ENCODE data around the gene SCG2.
A peak's percentile ranks its signal among the peaks of the same experiment; 100 is the strongest.
"Not testable (repeated sequence)": the region's sequence is repeated elsewhere in the genome, so short reads cannot be mapped to it uniquely, and the experiment has no call there.

SCG2 gene

GRCh38 chr2:223607476-223607875 lies 5.3 kb upstream of the SCG2 start:
- DNase-seq = no peak

GRCh38 chr2:223606946-223607345 lies 4.8 kb upstream of the SCG2 start:
- DNase-seq = no peak

GRCh38 chr2:223604231-223604630 lies 2.1 kb upstream of the SCG2 start:
- no peak for DNase-seq

- DNase-seq = no peak
Measured at GRCh38 chr2:223602972-223603371, 811 bp upstream of the SCG2 start.

- DNase-seq = no peak
Measured at GRCh38 chr2:223601018-223601417, 1.1 kb downstream of the SCG2 start.

GRCh38 chr2:223599640-223600380 lies 2.4 kb downstream of the SCG2 start:
- no peak for DNase-seq

- no peak for DNase-seq
Measured at GRCh38 chr2:223598994-223599639, 3.0 kb downstream of the SCG2 start.

GRCh38 chr2:223597076-223597475 lies 5.1 kb downstream of the SCG2 start:
- DNase-seq = no peak

- no peak for DNase-seq
Measured at GRCh38 chr2:223596208-223596607, 6.0 kb downstream of the SCG2 start.

GRCh38 chr2:223594831-223595230 lies 7.3 kb downstream of the SCG2 start:
- no peak for DNase-seq

GRCh38 chr2:223594259-223594658 lies 7.9 kb downstream of the SCG2 start:
- DNase-seq = no peak

GRCh38 chr2:223592689-223593088 lies 9.5 kb downstream of the SCG2 start:
- DNase-seq = not testable (repeated sequence)

- no peak for DNase-seq
Measured at GRCh38 chr2:223591596-223591995, 10.6 kb downstream of the SCG2 start.

- DNase-seq = peak; percentile 45
Measured at GRCh38 chr2:223590964-223591363, 11.2 kb downstream of the SCG2 start.

- no peak for DNase-seq
Measured at GRCh38 chr2:223589901-223590300, 12.3 kb downstream of the SCG2 start.

GRCh38 chr2:223588251-223588650 lies 13.9 kb downstream of the SCG2 start:
- no peak for DNase-seq

GRCh38 chr2:223587301-223587700 lies 14.9 kb downstream of the SCG2 start:
- no peak for DNase-seq

- DNase-seq = peak; percentile 74
Measured at GRCh38 chr2:223586261-223586660, 15.9 kb downstream of the SCG2 start.

- DNase-seq = no peak
Measured at GRCh38 chr2:223585666-223586065, 16.5 kb downstream of the SCG2 start.

GRCh38 chr2:223582001-223582400 lies 20.2 kb downstream of the SCG2 start:
- DNase-seq = no peak

- DNase-seq = peak; percentile 42
Measured at GRCh38 chr2:223580951-223581350, 21.2 kb downstream of the SCG2 start.

- DNase-seq = no peak
Measured at GRCh38 chr2:223578846-223579245, 23.3 kb downstream of the SCG2 start.

GRCh38 chr2:223576873-223577272 lies 25.3 kb downstream of the SCG2 start:
- no peak for DNase-seq

GRCh38 chr2:223570784-223571183 lies 31.4 kb downstream of the SCG2 start:
- DNase-seq = no peak

- no peak for DNase-seq
Measured at GRCh38 chr2:223566396-223566795, 35.8 kb downstream of the SCG2 start.
